Activated gamma-delta T cell treated with anti-CD3 and anti-CD28 coated beads, Interleukin-2, amount 50 U/mL, for 16 hours (primary cell): ENCODE measurements around the gene ABCG1.

Source experiments
- DNase-seq: peaks from one replicate; pipeline ENCODE4 v3.0.0-alpha.2; 2020; ENCODE audit warnings: low read depth

The ABCG1 gene

DNA sequence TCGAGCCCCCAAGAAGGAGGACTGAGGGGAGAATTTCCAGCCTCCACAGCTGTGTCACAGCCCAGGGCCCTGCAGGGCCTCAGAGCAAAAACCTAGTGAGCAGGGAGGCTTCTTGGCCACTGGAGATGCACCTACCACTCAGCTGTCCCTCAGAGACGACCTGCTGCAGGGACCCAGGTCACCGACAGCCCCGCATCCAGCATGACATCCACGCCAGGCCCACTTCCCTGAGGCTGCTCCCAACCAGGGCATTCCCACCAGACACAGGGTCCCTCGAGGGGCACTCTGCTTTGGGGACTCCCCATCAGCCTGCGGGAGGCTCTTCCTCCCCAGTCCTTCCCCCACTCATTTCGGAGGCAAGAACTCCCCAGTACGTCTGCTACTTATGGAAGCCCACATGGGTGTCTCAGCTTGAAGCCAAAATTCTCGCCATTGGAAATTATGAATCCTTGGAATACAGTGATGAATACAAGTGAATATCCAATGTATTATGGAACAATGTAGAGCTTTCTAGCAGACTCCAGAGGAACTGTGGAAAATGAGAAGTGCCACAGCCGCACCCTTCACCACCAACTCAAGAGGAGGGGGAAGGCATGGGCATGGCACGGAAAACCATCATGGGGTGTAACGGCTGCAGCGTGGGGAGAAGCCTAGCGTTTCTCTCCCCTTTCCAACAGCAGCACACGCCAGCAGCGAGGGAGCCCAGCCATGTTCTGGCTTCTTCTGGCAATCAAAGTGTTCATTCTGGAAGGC, 89.4 kb downstream of the ABCG1 start:
- DNase-seq, result no peak

DNA sequence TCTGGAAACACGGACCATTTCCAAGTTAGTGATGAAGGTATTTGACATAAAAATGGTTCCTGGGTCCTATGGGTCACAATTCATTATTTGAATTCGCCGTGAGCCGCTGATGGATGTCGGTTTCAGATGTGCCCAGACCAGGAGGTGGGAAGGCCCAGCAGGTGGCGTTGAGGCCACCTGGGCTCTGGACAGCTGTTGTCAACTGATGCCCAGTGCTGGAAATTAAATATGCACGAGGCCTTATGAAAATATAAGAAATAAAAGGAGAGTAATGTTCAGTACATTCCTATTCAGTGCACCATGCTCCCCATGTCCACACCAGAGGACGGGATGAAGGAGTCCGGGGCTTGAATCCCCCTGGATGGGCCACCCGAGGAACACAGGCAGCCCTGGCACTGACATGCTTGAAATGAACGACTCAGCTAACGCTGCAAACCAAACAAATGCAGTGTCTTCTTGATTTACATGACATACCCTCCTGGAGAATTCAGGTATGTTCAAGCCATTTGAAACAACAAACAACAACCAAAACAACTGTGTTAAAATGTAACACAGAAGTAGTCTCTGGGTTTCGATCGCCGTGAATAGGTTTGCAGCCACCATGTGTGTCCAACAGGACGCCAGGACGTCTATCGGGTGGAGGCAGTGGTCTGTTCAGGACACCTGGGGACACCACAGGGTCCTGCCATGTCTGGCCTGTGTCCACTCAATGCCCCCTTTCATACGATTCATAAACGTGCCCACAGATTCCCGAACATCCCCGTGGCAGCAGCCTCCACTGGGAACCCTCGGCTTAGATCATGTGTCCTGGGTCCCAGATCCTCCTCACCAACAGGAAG, 90.2 kb downstream of the ABCG1 start:
- no peak for DNase-seq

DNA sequence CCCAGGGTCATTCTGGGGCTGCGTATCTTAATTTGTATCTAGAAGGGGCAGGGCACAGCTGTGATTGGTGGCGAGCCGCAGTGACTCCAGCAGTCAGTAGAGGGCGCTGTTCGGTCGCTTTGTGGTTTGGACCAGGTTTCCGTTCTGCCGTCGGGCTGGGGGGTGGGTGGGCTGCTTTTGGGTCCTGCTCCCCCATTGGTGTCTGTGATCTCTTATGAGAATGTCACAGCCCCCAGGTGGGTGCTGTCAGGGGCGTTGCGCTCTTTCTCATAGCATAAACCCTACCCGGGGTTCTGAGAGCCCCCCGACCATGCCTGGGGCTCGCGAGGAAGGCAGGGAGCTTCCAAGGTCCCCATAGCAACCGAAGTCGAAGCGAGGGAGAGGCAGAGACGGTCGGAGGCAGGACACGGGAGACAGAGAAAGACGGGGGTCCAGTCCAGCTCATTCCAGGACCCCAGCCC, 90.8 kb downstream of the ABCG1 start:
- DNase-seq, result peak; percentile 53

DNA sequence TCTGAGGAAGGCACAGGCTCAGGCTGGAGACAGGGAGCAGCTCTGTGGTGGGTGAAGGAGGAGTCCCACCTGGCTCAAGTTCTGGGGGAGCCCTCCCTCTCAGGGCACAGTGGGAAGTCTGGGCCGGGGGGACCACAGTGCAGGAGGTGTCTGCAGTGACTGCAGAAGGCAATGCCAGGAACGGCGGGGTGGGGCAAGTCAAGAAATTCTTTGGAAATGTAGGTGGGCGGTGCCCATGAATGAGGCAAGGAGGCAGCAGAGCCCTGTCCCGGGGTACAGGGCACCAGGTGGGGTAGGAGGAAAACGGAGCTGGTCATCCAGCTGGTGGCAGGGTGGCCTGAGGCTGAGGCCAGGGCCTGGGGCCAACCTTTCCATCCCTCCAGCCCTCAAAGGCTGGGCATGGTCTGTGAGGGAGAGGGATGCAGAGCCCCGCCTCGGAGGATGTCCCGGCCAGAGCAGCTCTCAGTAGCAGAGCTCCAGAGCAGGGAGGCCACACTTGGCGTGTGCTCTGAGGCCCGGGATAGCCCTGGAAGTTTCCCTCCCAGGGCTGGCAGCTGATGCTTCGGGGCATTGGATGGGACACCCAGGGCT, 91.6 kb downstream of the ABCG1 start:
- no peak for DNase-seq

DNA sequence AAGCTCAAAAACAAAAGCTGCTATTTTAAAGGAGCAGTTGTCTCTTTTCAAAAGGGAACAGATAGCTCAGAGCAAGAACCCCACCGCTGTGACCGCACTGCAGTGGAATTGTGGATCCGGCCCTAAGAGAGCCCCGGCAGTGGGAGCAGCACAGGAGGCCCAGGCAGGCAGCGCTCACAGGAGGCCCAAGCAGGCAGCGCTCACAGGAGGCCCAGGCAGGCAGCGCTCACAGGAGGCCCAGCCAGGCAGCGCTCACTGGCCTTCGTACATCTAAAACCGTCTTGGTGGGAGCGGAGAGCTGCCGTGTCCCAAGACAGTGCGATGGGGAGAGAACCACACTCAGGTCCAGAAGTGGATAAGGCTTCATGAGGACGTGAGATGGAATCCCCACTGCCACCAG, 92.2 kb downstream of the ABCG1 start:
- DNase-seq, result no peak

DNA sequence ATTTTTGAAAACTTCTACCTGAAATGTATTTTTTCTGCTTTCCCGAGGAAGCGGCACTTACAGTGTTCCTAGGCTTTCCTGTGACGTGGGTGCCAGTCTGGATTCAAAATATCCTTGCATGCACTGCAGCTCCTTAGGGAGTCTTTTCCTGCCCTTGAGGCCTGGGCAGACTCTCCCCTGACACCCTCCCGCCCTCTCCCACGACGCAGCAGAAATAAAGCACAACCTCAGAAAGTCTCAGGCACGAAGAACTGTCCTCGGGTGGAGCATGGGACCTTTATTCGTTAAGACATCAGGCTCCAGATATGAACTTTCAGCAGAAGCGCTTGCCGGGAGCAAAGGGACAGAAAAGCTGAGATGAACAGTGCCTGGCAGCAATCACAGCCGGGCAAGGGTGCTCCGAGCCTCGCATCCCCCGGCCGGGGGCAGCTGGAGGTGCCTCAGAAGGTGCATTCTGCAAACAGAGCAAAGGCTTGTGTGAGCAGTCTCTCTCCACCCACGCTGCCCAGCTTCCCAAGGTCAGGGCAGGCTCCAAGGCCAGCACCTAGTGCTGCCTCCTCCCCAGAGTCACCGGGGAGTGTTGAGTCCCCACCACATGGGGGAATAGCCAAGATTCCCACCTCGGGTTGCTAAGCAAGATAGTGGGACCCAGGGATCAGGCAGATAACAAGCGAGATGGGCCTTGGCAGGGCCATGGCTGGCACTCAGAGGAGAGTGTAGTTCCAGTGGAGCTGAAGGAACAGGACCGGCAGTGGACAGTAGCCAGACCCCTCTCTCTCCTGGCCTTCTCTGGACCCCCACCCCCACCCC, 93.1 kb downstream of the ABCG1 start:
- DNase-seq, result no peak

DNA sequence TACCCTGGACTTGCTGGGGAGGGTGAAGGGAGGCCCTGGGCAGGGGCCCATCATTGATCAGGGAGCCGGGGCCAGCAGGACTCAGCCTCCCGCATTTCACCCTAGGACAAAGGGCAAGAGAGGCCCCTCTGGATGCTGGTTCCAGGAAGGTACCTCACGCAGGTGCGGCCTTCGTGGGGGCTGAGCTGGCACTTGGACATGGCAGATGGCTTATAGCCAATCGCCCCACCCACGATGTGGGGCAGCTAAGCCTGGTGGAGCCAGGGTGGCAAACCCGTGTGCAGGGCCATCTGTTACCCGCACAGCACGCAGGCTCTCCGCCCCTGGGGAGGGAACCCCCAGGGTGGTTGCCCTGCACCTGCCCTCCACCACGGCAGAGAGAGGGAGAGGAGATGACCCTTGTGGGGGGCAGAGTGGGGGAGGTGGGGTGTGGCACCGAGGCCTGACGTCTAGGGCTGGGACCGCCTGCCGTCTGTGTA, 93.7 kb downstream of the ABCG1 start:
- DNase-seq, result no peak

DNA sequence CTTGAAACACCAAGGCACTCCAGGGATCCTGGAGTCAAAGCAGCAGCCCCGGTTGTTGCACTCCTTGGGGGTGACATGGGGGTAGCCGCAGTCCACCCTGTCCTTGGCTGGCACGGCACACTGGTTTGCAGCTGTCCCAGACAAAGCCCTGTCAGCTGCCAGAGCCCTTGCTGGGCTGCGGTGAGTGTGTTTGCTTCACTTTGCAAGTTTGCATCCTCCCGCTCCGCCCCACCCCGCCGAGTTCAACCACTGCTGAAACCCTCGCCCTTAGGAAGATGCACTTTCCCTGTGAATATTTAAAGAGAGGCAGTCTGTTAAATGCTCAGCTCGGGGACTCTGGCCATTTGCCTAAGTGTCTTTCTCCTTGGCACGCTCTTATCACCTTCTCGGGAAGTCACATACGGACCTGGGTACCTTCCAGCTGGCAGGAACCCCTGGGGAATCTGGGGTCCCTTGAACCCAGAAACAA, 94.6 kb downstream of the ABCG1 start:
- no peak for DNase-seq

DNA sequence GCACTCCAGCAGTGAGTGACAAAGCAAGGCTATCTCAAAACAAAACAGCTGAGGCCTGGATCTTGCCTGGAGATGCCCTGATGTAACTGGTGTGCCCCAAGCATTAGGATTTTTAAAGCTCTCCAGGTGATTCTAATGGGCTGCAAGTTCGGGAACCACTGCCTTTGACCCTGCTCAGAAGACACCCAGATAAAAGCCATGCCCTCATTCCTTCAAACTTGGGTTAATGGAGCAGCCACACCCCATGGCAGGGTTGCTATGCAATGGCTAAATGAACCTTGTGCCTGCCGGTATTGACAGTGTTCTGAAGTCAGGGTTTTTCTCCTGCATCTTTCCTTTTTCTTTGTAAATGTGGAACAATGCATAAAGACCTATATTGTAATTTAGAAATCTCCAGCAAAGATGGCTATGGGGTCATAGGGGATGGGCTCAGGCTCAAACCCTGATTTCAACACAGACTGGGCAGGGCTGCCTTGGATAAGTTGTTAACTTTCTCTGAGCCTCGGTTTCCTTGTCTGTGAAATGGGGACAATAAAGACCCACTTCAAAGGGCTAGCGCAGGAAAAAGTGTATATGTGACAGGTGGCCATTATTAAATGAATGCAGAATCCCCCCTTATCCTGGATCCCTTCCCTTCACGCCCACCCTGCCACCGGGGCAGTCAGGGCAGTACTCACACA, 95.8 kb downstream of the ABCG1 start:
- DNase-seq, result no peak

DNA sequence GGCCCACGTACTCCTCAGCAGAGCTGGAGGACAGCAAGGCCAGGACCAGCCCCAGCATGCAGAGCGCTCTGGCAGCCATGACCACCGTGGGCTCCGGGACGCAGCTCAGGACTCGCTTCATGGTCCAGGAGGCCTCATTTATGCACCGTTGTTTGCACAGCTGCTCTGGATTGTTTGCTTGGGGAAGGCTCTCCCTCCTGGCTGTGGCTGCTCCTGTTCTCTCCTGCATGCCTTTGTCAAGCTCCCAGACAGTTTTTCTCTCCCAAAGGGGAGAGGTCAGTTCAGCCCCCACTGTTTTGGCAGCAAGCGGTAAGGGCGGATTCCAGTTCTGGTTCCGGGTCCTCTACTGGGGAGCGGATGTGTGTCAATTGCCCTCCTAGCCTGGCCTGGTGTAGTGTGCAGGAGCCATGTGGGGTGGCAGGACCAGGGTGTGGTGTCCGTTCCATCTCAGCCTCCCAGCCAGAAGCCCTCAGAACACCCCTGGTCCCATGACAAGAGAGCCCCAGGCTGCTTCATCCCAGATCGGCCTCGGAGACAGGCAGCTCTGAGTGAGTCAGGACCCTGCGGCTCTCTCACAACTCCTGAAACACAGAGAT, 96.5 kb downstream of the ABCG1 start, which contains the start of gene TFF3:
TFF3 (minus strand) TSS at position 114 of the 596 bp plus-strand sequence; CDS start at position 79, 35 bp downstream.
- DNase-seq, result no peak

DNA sequence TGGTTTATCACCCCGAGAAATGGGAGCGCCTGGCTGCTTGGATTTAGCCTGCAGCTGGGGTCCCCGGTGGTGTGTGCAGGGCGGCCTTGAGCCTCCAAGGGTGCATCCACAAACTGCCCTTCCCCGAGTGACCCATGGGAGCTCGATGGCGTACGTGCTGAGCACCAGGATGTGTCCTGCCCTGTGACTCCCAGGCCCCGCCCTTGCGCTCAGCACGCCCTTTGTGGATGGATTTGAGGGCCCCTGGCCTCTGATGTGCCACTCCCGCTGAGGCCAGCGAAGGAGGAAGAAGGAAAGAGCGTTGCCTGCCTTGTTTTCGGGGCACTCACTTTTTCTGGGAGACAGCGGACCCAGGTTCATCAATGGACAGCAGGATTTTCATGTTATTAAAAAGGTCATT, 98.0 kb downstream of the ABCG1 start:
- no peak for DNase-seq

DNA sequence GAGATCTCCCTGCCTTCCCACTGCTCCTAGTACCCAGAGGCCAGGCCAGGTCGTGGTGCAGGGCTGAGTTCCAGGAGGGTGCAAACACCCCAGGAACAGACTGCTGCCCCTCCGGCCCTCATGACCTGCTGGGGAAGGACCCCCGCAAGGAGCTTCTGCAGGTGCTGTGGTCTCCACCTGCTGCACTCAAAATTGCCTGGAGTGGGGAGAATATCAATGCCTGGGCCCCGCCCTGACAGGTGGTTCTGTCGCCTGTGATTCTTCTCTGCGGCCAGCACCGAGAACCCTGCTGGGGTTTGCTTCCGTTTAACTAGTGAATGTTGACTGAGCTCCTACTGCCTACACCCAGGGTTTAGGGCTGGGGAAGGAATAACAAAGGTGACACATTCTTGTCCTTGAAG, 98.4 kb downstream of the ABCG1 start:
- no peak for DNase-seq

DNA sequence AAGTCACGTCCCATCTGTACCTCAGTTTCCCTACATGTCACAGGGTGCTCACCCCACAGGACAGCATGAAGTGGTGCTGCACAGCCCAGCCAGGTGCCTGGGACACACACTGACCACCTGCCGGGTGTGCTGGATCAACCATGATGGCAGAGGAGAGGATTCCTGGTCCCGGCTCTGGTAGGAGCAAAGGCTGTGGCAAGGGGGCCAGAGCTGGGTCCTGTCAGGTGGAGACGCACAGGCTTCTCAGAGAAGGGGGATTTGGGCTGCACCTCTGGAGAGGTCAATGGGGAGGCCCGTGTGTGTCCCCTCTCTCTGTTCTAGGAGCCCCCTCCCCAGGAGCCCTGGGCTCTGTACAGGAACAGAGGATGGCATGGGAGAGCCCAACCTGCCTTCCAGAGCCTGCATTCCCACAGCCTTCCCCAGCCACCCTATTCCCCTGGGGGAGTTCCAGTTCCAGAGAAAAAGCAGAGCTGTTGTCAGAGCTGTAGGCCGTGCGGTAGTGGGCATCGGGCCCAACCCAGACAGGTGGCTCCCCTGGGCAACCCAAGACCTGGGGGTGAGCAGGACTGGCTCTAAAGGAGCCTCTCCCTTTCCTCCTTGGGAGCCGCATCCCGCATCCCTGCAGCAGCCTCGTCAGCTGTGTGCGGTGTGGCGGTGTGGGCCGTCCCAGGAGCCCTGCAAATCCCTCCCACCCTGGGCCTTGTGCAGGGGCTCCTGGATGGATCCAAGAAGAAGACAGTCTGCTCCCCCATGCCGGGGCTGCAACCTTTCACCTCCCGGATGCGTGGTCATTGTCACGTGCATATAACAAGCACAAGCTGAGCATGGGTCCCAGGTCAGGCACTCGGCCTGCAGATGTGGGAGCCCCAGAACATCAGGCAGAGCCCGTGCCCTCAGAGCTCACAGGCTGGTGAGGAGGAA, 99.1 kb downstream of the ABCG1 start:
- DNase-seq, result no peak

DNA sequence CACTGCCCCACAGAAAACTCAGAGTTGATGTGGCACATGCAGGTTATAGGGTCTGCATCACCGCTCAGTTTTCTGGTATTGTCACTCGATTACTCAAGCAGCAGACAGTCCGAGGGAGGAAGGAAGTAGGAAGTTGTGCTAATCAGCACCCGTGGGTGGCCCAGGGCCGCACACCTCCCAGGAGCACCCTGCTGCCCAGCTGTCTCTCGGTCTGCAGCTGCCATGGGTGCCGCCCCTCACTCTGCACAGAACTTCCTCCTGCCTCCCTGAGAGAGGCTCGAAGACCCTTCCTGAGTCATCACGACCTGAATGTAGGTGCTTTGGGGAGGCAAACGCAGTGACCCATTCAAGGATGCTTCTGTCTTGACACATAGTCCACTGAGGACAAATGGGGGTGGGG, 100.4 kb downstream of the ABCG1 start:
- no peak for DNase-seq

DNA sequence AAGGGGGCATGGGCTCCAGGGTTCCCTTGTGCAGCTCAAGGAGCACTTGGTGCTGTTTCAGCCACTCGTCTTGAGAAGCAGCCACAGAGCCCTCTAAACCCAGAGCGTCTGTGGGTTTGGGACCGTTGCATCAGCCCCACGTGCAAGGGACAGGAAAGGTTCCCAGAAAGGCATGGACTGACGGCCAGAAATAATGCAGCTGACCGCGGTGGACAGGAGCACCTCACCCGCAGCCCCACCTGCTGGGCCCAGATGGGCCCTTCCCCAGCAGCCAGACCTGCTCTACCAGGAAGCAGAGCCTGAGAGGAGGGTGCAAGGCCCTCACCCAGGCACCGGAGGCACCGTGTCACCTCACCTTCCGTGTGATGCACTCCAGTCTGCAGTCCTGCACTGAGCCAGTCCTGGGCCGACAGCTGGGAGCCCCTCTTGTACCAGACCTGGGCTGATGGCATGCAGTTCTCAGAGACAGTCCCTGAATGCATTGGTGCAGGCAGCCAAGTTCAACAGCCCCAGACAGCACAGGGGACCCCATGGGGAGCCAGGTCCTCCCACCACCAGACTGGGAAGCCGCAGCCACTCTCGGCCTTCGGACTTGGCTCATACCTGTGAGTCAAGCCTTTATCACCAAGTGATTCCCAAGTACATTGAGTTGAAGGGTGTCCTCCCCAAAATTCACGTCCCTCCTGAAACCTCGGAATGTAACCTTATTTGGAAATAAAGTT, 101.1 kb downstream of the ABCG1 start:
- DNase-seq, result no peak

DNA sequence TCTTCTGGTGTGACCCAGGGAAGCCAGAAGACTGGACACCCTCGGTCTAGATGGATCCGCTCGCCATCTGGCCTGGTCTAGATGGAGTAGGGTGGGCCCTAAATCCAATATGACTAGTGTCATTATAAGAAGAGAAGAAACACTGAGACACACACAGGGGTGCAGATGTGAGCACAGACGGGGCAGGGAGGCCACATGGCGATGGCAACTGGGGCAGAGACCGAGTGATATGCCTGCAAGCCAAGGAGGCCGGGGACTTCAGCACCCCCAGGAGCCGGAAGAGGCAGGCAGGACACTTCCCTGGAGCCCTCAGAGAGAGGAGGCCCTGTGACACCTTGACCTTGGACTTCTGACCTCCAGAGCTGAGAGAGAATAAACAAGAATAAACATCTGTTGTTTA, 101.9 kb downstream of the ABCG1 start:
- DNase-seq, result no peak

DNA sequence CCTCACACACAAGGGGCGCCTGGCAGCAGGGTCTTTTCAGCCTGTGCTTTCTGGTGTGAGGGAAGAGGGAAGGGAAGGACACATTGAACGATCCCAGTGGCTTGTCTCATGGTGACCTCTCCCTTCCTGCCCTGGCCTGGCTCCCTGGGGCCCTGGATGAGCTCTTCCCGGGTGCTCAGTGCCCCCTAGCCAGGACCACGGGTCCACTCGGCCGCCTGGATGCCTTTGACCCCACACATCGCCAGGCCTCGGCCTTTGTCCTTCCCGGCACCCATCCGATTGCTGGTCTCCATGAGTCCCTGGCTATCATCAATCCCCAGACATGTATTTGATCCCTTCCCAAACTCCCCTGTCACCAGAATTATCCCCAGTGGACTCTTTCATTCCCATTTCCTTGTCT, 102.3 kb downstream of the ABCG1 start:
- no peak for DNase-seq

DNA sequence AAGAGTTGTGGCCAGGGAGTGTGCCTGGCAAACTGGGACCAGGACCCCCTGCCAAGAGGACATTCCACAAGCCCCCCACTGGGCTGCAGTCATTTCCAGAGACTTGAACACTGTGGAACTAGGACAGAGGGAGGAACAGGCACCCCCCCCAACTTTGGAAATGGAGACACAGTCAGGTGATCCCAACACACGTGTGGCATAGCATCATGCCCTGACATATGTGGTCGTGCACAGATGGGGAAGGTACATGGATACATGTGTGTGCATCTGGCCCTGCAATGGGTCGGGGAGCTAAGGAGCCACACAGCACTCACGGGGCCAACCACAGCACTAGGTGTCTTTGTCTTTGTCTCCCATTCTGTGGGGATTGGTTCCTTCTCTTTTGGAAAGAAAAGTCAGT, 102.9 kb downstream of the ABCG1 start:
- DNase-seq, result no peak

DNA sequence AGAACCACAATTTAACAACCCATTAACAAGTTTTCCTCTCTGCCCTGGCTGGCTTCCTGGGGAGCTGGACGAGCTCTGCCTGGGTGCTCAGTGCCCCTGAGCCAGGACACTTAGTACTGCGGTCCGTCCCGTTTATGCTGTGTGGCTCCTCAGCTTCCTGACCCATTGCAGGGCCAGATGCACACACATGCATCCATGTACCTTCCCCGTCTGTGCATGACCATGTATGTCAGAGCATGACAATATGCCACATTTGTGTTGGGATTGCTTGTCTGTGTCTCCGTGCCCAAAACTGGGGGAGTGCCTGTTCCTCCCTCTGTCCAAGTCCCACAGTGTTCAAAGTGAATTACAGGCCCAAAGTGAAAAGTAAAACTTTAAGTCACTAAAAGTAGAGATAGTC, 106.0 kb downstream of the ABCG1 start:
- DNase-seq, result no peak
